ENCODE data around the gene PHF8.
A peak's percentile ranks its signal among the peaks of the same experiment; 100 is the strongest.

PHF8 gene

DNA sequence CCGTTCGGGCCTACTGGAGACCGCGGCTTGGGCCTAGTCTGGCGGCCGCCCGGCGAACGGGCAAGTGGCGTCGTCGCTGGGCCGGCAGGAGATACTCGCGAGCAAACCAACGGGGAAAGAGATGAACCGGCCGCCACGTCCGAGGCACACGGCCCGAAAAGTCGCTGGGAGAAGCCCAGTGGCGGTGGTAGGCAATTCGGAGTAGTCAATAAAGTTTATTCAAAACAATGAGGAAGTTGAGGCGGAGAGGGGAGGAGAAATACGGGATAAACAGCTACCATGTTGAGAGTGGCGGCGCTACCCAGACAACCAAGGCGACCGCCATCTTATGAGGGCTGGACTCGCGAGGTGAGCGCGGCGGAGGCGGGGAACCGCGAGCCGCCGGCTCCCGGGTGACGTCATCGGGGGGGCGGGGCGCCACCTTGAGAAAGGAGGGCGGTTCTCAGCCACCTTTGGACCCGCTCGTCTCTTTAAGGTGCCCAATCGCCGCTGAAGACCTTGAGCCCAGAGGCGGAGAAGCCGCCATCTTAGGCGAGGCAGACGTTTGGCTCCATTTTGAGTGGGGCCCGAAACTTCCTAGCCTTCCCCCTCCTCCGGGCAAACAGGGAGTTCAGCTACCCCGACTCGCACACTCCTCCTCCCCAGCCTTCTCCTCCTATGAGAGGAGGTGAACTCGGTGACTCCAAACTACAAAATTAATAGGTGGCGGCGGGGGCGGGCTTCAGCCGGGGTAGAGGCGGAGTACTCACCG is at the start of gene PHF8:
TSS of gene PHF8 (minus strand) at position 348 of the 751 bp plus-strand sequence. CDS start 1,745 bp downstream, outside the sequence.
- DNase-seq (ENCODE audit: low read depth in 2 of 2): peak; percentile 85 to 86

- no peak for DNase-seq (ENCODE audit: low read depth in 2 of 2)
Measured at GRCh38 chrX:54093571-54093970, 49.3 kb upstream of the PHF8 start.

DNA sequence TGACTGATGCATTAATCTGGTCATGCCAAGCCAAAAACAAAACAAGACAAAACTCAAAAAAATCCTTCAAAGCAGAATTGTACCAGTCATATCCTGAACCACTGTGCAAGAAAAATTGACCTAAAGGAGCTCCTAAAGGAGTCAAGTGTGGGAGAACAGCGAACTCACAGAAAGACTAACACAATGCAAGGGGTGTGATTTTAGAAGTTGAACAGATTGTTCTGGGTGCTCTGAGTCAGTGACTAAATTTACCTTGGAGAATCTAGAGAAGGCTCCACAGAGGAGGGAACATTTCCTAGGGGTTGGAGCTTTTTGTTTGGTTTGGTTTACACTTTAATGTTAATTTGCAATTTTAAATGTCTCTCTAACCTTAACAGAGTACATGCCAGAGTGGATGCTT is 48.9 kb upstream of the PHF8 start:
- DNase-seq (ENCODE audit: low read depth in 2 of 2): no peak

DNA sequence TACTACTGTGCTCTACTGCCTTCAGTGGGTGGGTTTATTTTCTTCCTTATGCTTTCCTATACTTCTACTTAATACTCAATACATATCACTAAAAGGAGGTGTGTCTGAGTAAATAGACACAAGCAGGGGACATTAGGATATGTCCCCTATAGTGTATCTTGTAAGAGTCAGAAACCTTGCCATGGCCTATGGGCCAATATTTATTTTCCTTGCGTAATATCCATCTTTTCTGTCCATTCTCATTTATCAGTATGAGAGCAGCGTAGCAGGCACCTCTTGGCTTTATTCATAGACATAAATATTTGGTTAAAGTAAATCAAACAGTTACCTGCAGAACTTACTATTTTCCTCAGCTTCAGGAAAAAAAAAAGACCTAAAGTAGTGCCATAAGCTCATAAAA is 46.6 kb upstream of the PHF8 start:
- no peak for DNase-seq (ENCODE audit: low read depth in 2 of 2)

DNA sequence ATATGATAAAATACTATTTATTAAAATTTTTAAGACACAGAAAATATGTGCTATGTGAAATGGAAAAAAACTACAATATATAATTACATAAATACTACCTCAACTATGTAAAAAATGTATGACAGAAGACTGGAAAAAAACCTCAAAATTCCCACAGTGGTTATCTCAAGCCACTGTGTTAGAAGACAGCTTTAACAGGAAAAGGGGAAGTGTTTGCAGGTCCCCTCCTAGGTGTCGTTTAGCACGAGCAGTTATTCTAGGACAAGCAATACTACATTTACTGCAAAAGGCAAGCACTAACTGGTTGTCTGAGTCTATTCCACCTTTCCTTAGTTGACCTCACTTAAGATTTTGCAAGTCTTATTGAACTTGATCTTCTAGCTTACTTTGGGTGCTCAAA is 44.9 kb upstream of the PHF8 start:
- DNase-seq (ENCODE audit: low read depth in 2 of 2): no peak

GRCh38 chrX:54087661-54088060 is 43.4 kb upstream of the PHF8 start:
- DNase-seq (ENCODE audit: low read depth in 2 of 2): no peak

DNA sequence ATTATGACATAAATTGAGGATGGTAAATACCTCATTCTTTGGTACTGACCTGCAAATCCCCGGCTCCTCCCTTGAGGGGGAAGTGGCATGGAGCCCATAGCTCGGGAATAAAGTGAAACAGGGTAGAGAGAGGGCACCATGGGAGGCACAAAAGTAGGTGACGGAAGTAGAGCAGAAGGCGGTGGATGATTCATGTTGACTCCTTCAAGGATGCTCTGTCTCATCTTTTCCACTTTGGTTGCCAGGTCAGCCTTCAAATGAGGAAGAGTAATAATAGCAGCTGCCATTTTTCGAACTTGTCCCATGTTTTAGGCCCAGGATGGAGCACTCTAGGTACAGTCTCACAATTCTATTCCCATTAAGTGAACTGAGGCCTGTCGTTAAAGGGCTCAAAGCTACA is 41.4 kb upstream of the PHF8 start:
- DNase-seq (ENCODE audit: low read depth in 2 of 2): no peak

- DNase-seq (ENCODE audit: low read depth in 2 of 2): no peak
Measured at GRCh38 chrX:54076903-54077302, 32.6 kb upstream of the PHF8 start.

DNA sequence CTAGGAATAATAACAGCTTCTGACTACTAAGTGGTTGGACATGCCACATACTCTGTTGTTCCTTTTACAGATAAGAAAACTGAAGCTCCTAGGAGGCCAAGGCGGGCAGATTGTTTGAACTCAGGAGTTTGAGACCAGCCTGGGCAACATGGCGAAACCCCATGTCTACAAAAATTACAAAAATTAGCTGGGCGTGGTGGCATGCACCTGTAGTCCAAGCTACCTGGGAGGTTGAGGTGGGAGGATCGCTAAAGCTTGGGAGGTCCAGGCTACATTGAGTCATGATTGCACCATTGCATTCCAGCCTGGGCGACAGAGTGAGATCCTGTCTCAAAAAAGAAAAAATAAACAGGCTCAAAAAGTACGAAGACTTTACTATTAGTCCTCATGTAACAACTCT is 30.6 kb upstream of the PHF8 start:
- DNase-seq (ENCODE audit: low read depth in 2 of 2): no peak

GRCh38 chrX:54067766-54068165 is 23.5 kb upstream of the PHF8 start:
- no peak for DNase-seq (ENCODE audit: low read depth in 2 of 2)

DNA sequence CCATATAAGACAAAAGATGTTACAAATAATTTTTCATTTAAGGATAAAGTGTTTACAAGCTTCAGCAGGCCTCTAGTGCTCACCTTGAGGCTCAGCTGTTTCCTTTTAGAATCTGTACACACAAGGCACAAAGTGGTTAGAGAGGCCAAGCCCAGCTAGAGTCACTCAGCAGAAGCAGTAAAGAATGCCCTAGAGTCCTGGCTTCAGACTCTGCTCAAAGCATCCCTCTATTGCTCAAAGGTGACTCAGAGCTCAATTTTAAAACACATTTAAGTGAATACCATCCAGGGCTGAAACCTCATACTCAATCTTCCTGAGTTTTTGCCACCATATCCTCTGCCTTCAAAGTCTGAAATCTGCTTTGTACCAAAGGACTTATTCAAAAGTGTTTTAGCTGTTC is 22.6 kb upstream of the PHF8 start:
- no peak for DNase-seq (ENCODE audit: low read depth in 2 of 2)

DNA sequence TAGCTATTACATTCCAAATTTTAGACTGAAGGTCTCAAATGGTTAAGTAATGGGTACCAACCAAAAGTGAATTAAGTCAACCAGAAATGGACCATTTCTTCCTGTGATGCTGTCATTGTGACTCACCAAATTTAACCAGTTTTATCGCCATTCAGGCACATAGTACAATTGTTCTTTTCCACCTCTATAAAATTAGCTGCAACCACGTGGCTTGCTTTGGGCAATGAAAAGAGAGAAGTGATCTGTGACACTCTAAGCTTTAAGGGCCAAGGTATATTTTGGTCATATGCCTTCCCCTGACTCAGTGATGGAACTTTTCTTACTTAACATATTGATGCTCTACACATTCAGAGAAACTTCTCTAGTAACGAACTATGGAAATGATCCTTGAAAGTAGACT is 20.3 kb upstream of the PHF8 start:
- no peak for DNase-seq (ENCODE audit: low read depth in 2 of 2)

GRCh38 chrX:54063361-54063760 is 19.1 kb upstream of the PHF8 start:
- no peak for DNase-seq (ENCODE audit: low read depth in 2 of 2)

GRCh38 chrX:54049801-54050200 is 5.5 kb upstream of the PHF8 start:
- DNase-seq (ENCODE audit: low read depth in 2 of 2): no peak

DNA sequence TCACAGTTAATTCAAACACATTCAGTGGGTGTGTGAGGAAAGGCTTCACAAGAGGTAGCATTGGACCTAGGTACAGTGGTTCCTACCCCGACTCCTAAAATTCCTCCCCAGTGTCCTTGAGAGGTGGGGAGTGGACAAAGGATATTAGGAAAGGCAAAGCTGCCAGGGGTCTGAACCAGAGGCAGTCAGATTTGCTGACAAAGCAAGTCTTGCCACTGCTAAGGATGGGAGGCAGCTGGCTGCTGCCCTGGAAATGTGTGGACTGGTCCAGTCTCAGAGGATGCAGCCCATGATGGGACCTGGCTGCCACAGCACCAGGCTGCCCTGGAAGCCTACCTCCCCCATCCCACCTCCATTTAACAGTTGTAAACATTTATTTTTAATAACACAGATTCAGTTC is 4.1 kb upstream of the PHF8 start:
- no peak for DNase-seq (ENCODE audit: low read depth in 2 of 2)

GRCh38 chrX:54045563-54046228 is 1.4 kb upstream of the PHF8 start:
- DNase-seq (ENCODE audit: low read depth in 2 of 2): no peak

GRCh38 chrX:54044877-54045338 is 635 bp upstream of the PHF8 start:
- DNase-seq (ENCODE audit: low read depth in 2 of 2): no peak

- peak in 1 of 2 donors; percentile 5 for DNase-seq (ENCODE audit: low read depth in 2 of 2)
Measured at GRCh38 chrX:54043541-54044125, 640 bp downstream of the PHF8 start.

DNA sequence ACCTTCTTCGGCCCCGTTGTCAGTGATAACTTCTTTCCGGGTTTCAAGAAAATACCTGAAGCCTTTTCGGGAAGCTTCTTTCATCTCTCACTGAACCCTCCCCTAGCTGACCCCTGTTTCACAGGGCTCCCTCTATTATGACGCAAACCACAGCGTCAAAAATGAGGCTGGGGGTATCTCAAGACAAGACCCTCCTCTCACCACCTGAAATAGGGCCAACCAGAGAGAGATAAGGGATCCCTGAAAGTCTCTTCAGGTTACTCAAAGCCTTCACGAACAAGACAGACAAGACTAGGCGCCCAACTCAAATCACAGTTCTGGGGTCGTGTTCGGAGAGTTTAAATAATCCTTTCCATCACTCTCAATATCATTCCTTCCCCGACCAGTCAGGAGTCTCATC is 1.2 kb downstream of the PHF8 start:
- DNase-seq (ENCODE audit: low read depth in 2 of 2): no peak

DNA sequence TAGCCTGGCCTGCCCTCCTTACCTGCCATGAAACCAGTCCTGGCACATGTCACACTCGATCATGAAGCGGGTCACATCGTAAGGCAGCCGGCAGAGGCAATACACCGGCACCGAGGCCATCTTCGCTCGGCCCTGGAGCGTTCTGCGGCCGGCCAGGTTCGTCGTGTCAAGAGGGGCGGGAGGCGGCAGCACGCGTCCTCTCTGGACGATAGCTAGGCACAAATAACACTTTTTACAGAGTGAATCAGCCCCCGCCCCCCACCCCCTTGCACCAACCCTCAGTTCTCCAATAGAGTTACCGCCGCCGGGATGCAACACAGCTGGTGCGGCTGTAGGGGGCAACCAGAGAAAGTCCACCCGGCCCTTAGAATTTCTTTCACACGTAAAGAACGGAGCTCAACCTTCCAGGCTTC is 1.7 kb downstream of the PHF8 start:
- no peak for DNase-seq (ENCODE audit: low read depth in 2 of 2)

GRCh38 chrX:54030329-54030728 is 13.9 kb downstream of the PHF8 start:
- no peak for DNase-seq (ENCODE audit: low read depth in 2 of 2)

DNA sequence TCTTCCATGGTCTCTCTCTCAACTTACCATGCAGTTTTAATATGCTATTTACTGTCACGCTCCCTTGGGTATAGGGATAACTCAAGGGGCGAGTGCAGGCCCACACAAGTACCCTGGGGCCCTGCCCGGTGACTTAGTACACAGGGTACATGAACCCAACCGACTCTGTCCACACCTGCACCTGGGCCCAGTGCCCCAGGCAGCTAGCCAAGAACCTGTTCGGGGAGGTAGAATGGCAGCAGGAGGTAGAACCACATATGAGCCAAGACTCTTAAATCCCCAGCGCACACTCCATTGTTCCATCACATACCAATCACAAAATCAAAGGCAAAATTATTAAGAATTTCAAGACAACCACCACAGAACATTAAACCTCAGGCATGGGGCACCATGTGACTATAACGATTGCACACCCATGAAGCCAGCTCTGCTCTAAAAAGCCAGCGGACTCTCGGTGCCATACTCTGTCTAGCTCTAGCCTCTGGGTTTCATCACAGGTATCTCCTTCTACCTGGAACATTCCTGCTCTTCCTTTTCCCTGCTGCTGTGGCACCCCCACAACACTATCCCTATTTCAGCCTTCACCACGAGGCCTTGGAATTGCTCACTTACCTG is 14.6 kb downstream of the PHF8 start:
- DNase-seq (ENCODE audit: low read depth in 2 of 2): no peak

- no peak for DNase-seq (ENCODE audit: low read depth in 2 of 2)
Measured at GRCh38 chrX:54024350-54024749, 19.9 kb downstream of the PHF8 start.
